ENCODE data around the gene IGSF21. TPM values are rescaled to one million over a fixed set of nuclear protein-coding genes. Genes with fewer than 3 reads are reported as not detected.

Gene IGSF21
- total RNA-seq, 2 experiments from 2014 or later, result not detected

DNA sequence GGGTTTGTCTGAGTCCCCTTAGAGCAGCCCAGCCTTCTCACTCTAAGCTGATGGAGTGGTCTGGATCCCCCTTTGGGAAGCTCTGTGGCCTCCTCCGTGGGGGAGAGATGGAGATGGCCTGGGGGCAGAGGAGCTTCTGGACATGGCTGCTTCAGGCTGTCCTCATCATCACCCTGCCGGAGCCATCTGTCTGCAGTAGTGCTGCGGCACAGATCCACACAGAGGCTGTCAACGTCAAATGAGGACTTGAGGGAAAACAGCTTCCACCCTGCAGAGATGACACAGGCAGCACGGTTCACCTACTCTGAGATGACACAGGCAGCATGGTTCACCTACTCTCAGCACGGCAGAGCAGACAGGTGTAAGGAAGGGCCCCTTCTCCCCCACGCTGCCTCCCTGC lies 134.3 kb downstream of the IGSF21 start:
- no peaks in the 10 kb centered on the region for H3K4me1 ChIP-seq (ENCODE audit: insufficient read depth, low read length)
- Mint-ChIP-seq H3K9me3 (no peaks in the 10 kb centered on the region), H3K27ac (no peak overlapping the region), H3K36me3 (ENCODE audit: low read depth) (no peaks in the 10 kb centered on the region), H3K27me3 (peaks cover 28% of the 10 kb centered on the region), H3K4me1 (ENCODE audit: low read depth) (no peaks in the 10 kb centered on the region), H3K4me3 (no peak overlapping the region)
- intact Hi-C loops (cut with DNase I, micrococcal nuclease), result no loop called here
- POLR2A ChIA-PET, result no interaction called here
- CTCF ChIA-PET, result no interaction called here
- no peak overlapping the region for H3K27ac ChIP-seq (ENCODE audit: low read depth in 1 of 2, low read length in 2 of 2)
- peaks cover 0 to 5% of the 10 kb centered on the region in 2 experiments for H3K9me3 ChIP-seq (ENCODE audit: control insufficient read depth in 1 of 2, insufficient read depth in 1 of 2, low read length in 2 of 2)
- no peak overlapping the region for H3K4me3 ChIP-seq (ENCODE audit: low read length)
- H3K27me3 ChIP-seq (ENCODE audit: control insufficient read depth in 1 of 2, insufficient read depth in 2 of 2, low read length in 2 of 2), result no peaks in the 10 kb centered on the region
- no peaks in the 10 kb centered on the region for H3K36me3 ChIP-seq (ENCODE audit: insufficient read depth, low read length)
- DNase-seq (no peak), ATAC-seq (ENCODE audit: poor library complexity) (no peak)
- no peak for TF ChIP-seq CTCF (IDR thresholded peaks at IDR 0.05)

- no peaks in the 10 kb centered on the region for H3K27me3 ChIP-seq (ENCODE audit: control insufficient read depth in 1 of 2, insufficient read depth in 2 of 2, low read length in 2 of 2)
- H3K4me1 Mint-ChIP-seq (ENCODE audit: low read depth), result no peaks in the 10 kb centered on the region
- TF ChIP-seq CTCF (IDR thresholded peaks at IDR 0.05), result no peak
- no peak overlapping the region for H3K27ac ChIP-seq (ENCODE audit: low read depth in 1 of 2, low read length in 2 of 2)
- H3K27ac Mint-ChIP-seq, result no peak overlapping the region
- CTCF ChIA-PET, result no interaction called here
- no peaks in the 10 kb centered on the region for H3K36me3 ChIP-seq (ENCODE audit: insufficient read depth, low read length)
- H3K4me3 ChIP-seq (ENCODE audit: low read length), result no peak overlapping the region
- H3K4me1 ChIP-seq (ENCODE audit: insufficient read depth, low read length), result no peaks in the 10 kb centered on the region
- no peak for ATAC-seq (ENCODE audit: poor library complexity)
- H3K36me3 Mint-ChIP-seq (ENCODE audit: low read depth), result no peaks in the 10 kb centered on the region
- DNase-seq, result no peak
- no peak overlapping the region for H3K4me3 Mint-ChIP-seq
- POLR2A ChIA-PET, result no interaction called here
- intact Hi-C loops (cut with DNase I, micrococcal nuclease), result no loop called here
- peaks cover 0 to 11% of the 10 kb centered on the region in 2 experiments for H3K9me3 ChIP-seq (ENCODE audit: control insufficient read depth in 1 of 2, insufficient read depth in 1 of 2, low read length in 2 of 2)
- no peaks in the 10 kb centered on the region for H3K9me3 Mint-ChIP-seq
- peaks cover 35% of the 10 kb centered on the region for H3K27me3 Mint-ChIP-seq
Observed at GRCh38 chr1:18243503-18244175, 136.0 kb downstream of the IGSF21 start.

DNA sequence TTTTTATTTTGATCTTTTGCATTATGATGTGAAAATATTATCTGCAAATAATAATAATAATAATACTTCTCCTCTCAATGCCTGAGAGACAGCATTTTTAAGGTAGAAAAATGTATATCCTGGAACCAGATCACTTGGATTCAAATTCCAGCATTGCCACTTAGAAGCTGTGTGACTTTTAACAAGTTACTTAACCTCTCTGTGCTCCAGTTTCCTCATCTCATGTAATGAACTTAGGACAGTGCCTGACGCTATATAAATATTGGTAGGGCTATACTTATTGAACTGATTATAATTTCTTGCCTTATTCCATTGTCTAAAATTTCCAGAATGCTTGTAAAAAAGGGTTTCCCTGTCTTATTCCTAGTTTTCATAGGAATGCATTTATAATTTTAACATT lies 137.2 kb downstream of the IGSF21 start:
- H3K4me3 Mint-ChIP-seq, result no peak overlapping the region
- no peak overlapping the region for H3K27ac Mint-ChIP-seq
- no peak for TF ChIP-seq CTCF (IDR thresholded peaks at IDR 0.05)
- no peaks in the 10 kb centered on the region for H3K27me3 ChIP-seq (ENCODE audit: control insufficient read depth in 1 of 2, insufficient read depth in 2 of 2, low read length in 2 of 2)
- no peak overlapping the region for H3K27ac ChIP-seq (ENCODE audit: low read depth in 1 of 2, low read length in 2 of 2)
- H3K4me1 ChIP-seq (ENCODE audit: insufficient read depth, low read length), result no peaks in the 10 kb centered on the region
- no peaks in the 10 kb centered on the region for H3K36me3 ChIP-seq (ENCODE audit: insufficient read depth, low read length)
- H3K4me1 Mint-ChIP-seq (ENCODE audit: low read depth), result no peaks in the 10 kb centered on the region
- DNase-seq (no peak), ATAC-seq (ENCODE audit: poor library complexity) (no peak)
- CTCF ChIA-PET, result no interaction called here
- no peaks in the 10 kb centered on the region for H3K36me3 Mint-ChIP-seq (ENCODE audit: low read depth)
- POLR2A ChIA-PET, result no interaction called here
- peaks cover 0 to 18% of the 10 kb centered on the region in 2 experiments for H3K9me3 ChIP-seq (ENCODE audit: control insufficient read depth in 1 of 2, insufficient read depth in 1 of 2, low read length in 2 of 2)
- no peaks in the 10 kb centered on the region for H3K9me3 Mint-ChIP-seq
- intact Hi-C loops (cut with DNase I, micrococcal nuclease), result no loop called here
- peaks cover 32% of the 10 kb centered on the region for H3K27me3 Mint-ChIP-seq
- H3K4me3 ChIP-seq (ENCODE audit: low read length), result no peak overlapping the region

Data from CD4-positive, alpha-beta T cell (primary cell).